ENCODE measurements around the gene FREY1.
A peak's percentile ranks its signal among the peaks of the same experiment; 100 is the strongest.

Gene FREY1

DNA sequence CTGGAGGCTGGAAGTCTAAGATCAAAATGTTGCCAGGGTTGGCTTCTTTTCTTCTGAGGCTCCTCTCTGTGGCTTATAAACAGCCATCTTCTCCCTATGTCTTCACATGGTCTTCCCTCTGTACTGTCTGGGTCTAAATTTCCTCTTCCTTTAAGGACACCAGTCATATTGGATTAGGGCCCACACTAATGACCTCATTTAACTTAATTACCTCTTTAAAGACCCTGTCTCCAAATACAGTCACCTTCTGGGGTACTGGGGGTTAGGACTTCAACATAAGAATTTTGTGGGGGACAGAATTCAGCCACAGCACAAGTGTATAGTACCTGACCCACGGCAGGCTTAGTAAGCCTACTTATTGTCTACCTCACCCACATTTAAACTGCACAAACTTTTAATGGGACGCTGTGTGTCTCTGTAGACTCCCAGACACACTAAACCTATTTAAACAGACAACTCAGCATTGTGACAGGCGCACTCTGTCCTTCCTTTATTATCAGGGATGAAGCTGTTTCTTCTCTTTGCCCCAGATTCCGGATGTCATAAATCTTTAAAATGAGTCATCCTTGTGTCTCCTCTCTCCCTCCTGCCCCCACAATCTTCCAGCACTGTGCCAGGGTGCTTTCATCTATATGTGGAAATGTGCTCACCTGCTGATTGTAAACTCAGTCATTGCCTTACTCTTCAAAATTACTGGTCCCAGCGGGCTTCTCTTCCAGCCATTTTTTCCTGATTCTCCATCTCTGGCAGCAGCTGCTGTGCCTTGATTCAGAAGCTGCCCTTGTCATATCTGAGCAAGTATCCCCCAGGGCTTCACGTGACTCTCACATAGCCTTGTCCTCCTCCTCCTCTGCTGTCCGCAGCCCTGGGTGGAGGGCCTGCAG, 27.0 kb downstream of the FREY1 start:
- TF ChIP-seq, protein P1, sequence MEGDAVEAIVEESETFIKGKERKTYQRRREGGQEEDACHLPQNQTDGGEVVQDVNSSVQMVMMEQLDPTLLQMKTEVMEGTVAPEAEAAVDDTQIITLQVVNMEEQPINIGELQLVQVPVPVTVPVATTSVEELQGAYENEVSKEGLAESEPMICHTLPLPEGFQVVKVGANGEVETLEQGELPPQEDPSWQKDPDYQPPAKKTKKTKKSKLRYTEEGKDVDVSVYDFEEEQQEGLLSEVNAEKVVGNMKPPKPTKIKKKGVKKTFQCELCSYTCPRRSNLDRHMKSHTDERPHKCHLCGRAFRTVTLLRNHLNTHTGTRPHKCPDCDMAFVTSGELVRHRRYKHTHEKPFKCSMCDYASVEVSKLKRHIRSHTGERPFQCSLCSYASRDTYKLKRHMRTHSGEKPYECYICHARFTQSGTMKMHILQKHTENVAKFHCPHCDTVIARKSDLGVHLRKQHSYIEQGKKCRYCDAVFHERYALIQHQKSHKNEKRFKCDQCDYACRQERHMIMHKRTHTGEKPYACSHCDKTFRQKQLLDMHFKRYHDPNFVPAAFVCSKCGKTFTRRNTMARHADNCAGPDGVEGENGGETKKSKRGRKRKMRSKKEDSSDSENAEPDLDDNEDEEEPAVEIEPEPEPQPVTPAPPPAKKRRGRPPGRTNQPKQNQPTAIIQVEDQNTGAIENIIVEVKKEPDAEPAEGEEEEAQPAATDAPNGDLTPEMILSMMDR (conservative IDR thresholded peaks at IDR 0.05): no peak
- H3K27ac ChIP-seq: peak overlapping the region; percentile 66

DNA sequence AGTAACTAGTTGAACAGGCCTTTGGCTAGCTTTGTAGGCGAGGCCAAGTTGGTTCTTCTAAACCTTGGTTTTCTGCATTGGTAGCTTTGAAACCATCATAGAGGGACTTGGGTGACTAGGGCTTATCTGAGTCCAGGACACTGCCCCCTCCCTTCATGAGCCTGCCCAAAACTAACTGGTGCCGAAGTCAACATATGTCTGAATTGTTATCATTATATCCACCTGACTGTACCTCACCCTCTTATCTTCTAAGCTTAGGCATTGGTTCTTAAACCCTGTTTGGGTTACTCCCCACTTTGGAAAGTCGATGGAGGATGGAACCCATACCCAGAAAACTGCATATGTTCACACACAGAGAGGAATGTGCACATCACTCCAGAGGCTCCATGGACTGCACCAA, 29.2 kb downstream of the FREY1 start:
- no peak overlapping the region for H3K27ac ChIP-seq
- TF ChIP-seq, protein P1 (conservative IDR thresholded peaks at IDR 0.05): no peak

DNA sequence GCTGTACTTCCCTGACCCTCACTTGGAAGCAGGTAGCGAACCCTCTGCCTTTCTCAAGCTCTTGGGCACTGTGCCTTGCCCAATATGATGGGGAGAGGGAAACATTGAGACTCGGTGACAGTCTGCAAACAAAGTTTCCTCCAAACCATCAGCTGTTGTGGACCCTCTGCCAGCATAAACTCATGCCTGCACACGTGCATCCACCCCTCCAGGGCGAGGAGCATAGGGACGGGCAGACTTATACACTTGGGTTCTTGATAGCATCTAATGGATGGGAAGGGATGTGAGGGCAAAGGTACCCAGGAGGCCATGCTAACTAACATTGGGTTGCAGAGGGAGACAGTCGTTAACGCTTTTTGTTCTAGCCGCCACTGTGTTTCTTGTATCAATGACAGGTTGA, 29.9 kb downstream of the FREY1 start:
- no peak overlapping the region for H3K27ac ChIP-seq
- TF ChIP-seq, protein P1 (conservative IDR thresholded peaks at IDR 0.05): no peak

DNA sequence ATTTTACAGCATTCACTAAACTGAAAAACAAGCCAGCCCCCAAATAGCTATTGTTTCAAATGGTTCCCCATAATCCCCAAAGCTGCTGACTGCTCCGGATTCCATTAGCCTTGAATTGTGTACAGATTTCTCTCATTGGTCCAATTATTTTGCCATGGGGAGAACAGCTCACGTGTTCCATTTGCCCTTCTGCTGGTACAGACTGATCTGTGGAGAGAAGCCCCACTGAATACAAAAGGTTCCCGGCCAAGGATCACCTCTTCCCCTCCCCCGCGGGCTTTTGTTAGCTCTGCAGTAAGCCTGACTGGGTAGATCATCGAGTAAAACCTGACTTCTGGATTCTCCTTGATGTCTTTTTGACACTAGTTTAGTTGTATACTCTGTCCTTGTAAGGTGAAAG, 30.7 kb downstream of the FREY1 start:
- no peak overlapping the region for H3K27ac ChIP-seq
- TF ChIP-seq, protein P1 (conservative IDR thresholded peaks at IDR 0.05): no peak

DNA sequence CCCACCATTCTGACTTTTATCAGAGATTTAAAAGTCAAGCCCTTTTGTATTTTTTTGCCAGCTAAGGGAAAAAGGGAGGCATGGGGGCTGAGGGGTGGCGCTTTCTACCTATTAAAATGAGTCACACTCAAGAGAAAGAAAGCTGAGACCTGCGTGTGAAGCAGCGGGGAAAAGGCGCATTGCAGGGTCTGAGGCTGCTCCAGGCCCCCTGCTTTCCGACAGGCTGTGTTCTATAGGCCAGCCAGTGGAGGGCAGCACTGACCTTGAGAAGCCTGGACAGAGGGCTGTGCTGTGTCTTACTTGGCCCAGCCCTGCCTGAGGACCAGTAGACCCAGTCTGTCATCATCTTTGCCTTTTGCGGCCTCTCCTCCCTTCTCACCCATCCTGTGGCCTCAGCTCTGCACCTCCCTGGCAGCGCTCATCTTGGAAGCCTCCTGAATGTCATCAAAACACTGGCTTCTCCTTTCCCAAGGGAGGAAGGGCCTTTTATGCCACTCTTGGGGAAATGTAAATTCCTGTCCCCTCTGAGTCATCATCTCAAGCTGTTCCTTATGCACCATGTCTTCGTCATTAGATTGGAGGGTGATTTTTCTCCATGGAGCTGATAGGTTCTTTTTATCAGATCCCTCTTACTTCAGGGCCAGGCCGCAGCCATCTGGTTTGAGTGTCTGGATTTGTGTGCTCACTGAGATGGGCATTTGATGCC, 34.3 kb downstream of the FREY1 start:
- no peak overlapping the region for H3K27ac ChIP-seq
- TF ChIP-seq, protein P1 (conservative IDR thresholded peaks at IDR 0.05): peak; percentile 76

DNA sequence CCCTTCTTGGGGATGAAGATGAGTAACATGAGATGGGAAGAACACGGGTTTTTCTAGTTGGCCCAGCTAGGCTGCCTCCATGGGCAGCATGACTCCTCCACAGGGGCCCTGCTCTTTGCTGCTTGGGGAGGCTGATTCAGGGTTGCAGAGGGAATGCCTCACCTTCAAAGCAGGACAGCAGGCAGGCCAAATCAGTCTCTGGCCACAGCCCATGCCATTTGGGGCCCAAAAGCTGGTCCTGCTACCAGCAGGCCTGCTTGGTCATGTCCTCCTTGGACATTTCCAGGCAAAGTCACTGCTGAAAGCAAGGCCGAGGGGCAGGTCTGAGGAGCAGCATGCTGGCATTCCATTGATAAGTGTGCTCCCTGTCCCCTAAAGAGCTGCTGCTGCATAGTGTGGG, 35.4 kb downstream of the FREY1 start:
- H3K27ac ChIP-seq: no peak overlapping the region
- TF ChIP-seq, protein P1 (conservative IDR thresholded peaks at IDR 0.05): no peak

DNA sequence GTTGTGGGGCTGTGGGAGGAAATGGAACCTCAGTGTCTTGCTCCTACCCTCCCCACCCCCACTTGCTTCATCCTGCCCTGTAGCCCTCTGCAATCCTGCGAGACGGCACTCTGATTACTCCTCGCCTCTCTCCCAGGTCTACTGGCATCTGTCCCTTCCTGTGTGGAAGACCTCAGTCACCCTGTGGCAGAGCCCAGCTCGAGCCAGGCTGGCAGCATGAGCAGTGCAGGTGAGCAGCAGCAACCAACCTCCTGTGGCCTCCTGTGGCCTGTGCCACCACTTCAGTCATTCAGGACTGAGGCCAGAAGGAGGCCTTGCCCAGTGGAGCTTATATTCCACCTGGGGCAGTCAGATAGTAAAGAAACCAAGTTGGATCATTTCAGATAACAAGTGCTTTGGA, 36.4 kb downstream of the FREY1 start:
- TF ChIP-seq, protein P1 (conservative IDR thresholded peaks at IDR 0.05): no peak

More for the DNA sequence above, 36.4 kb downstream of the FREY1 start:
- no peak overlapping the region for H3K27ac ChIP-seq
